ENCODE results near the gene MAFG.

GRCh38 chr17:81927653-81928543 is at the start of gene MAFG:
- TF ChIP-seq, protein P1, sequence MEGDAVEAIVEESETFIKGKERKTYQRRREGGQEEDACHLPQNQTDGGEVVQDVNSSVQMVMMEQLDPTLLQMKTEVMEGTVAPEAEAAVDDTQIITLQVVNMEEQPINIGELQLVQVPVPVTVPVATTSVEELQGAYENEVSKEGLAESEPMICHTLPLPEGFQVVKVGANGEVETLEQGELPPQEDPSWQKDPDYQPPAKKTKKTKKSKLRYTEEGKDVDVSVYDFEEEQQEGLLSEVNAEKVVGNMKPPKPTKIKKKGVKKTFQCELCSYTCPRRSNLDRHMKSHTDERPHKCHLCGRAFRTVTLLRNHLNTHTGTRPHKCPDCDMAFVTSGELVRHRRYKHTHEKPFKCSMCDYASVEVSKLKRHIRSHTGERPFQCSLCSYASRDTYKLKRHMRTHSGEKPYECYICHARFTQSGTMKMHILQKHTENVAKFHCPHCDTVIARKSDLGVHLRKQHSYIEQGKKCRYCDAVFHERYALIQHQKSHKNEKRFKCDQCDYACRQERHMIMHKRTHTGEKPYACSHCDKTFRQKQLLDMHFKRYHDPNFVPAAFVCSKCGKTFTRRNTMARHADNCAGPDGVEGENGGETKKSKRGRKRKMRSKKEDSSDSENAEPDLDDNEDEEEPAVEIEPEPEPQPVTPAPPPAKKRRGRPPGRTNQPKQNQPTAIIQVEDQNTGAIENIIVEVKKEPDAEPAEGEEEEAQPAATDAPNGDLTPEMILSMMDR (IDR thresholded peaks at IDR 0.05) = peak in 3 of 4 donors; percentile 9 to 19 (median 15)
- peak; percentile 67 for TF ChIP-seq POLR2A (IDR thresholded peaks at IDR 0.05)
